ENCODE results near the gene MT4. TPM values are rescaled to one million over a fixed set of nuclear protein-coding genes. Genes with fewer than 3 reads are reported as not detected.

The MT4 gene
- polyA plus RNA-seq, 1 of the 3 experiments (the other 2 are of a cell fraction): not detected

GRCh38 chr16:56604966-56605365 is 40.1 kb downstream of the MT4 start:
- Histone ChIP-seq H2AFZ (ENCODE audit: low read depth) (no peak overlapping the region), H3K4me2 (no peak overlapping the region), H3K9me2 (no peaks in the 10 kb centered on the region), H3K36me3 (replicated peaks in 1 of 2; ENCODE audit: control insufficient read depth in 1 of 2, insufficient read depth in 2 of 2, low read length in 1 of 2) (no peaks in the 10 kb centered on the region), H3F3A (replicated peaks; ENCODE audit: insufficient read depth) (peaks cover 46% of the 10 kb centered on the region), H3K9ac (no peak overlapping the region), H3K27ac (ENCODE audit: low read depth in 2 of 2, low read length in 1 of 2) (0 out of 4 replicates have a peak overlapping the region, but pooled peaks of 1 of the 2 experiments have one; percentile 96), H3K9me3 (no peaks in the 10 kb centered on the region), H3K79me2 (ENCODE audit: insufficient read depth) (peaks cover 13% of the 10 kb centered on the region), H3K4me1 (ENCODE audit: control insufficient read depth in 1 of 2, insufficient read depth in 2 of 2, low read depth in 1 of 2, low read length in 1 of 2) (peaks cover 20 to 32% of the 10 kb centered on the region in 2 experiments; a peak in 3 of 4 replicates), H3K4me3 (ENCODE audit: low read depth in 2 of 2, low read length in 1 of 2) (no peak overlapping the region), H4K20me1 (ENCODE audit: insufficient read depth) (no peaks in the 10 kb centered on the region; the same call in 1 of the 2 replicates), H3K27me3 (ENCODE audit: insufficient read depth) (no peaks in the 10 kb centered on the region)
- TF ChIP-seq MEF2A (IDR thresholded peaks at IDR 0.05; ENCODE audit: borderline replicate concordance, low read depth): no peak
- CTCF ChIA-PET: interaction anchor here (0.6 to 8.2 kb wide), 8 partner anchors 14 to 535 kb away, joined by 3 to 138 read pairs (median 4); no protein-coding TSS in a partner anchor
- 97% methylated on average over 4 of the region's 4 CpGs for WGBS (ENCODE audit: low lambda C conversion rate)
- DNase-seq: no peak
- POLR2A ChIA-PET: no interaction called here

GRCh38 chr16:56605475-56605874 is 40.6 kb downstream of the MT4 start:
- Histone ChIP-seq H3F3A (replicated peaks; ENCODE audit: insufficient read depth) (peaks cover 51% of the 10 kb centered on the region), H3K79me2 (ENCODE audit: insufficient read depth) (peaks cover 18% of the 10 kb centered on the region), H3K4me2 (0 out of 2 replicates have a peak overlapping the region, but pooled peaks have one; percentile 88), H3K27ac (ENCODE audit: low read depth in 2 of 2, low read length in 1 of 2) (peak overlapping the region in 1 of 2 experiments; percentile 96; a peak in 3 of 4 replicates), H4K20me1 (ENCODE audit: insufficient read depth) (no peaks in the 10 kb centered on the region; the same call in 1 of the 2 replicates), H3K9me2 (no peaks in the 10 kb centered on the region), H3K27me3 (ENCODE audit: insufficient read depth) (no peaks in the 10 kb centered on the region), H2AFZ (ENCODE audit: low read depth) (no peak overlapping the region), H3K9me3 (no peaks in the 10 kb centered on the region), H3K4me3 (ENCODE audit: low read depth in 2 of 2, low read length in 1 of 2) (no peak overlapping the region), H3K4me1 (ENCODE audit: control insufficient read depth in 1 of 2, insufficient read depth in 2 of 2, low read depth in 1 of 2, low read length in 1 of 2) (peaks cover 25 to 36% of the 10 kb centered on the region in 2 experiments; a peak in 3 of 4 replicates), H3K36me3 (replicated peaks in 1 of 2; ENCODE audit: control insufficient read depth in 1 of 2, insufficient read depth in 2 of 2, low read length in 1 of 2) (no peaks in the 10 kb centered on the region), H3K9ac (no peak overlapping the region)
- WGBS (ENCODE audit: low lambda C conversion rate): 88% methylated on average over 1 of the region's 1 CpG
- CTCF ChIA-PET: interaction anchor here (1.1 to 8.2 kb wide), 7 partner anchors 13 to 185 kb away, joined by 3 to 138 read pairs (median 4); no protein-coding TSS in a partner anchor
- TF ChIP-seq USF1 (IDR thresholded peaks at IDR 0.05; ENCODE audit: borderline replicate concordance, low read depth): no peak
- no peak for TF ChIP-seq REST (IDR thresholded peaks at IDR 0.05; ENCODE audit: low read depth, low read length)
- TF ChIP-seq ELF1 (IDR thresholded peaks at IDR 0.05): no peak
- TF ChIP-seq JUND (IDR thresholded peaks at IDR 0.05): no peak
- no peak for TF ChIP-seq EZH2phosphoT487 (IDR thresholded peaks at IDR 0.05; ENCODE audit: borderline replicate concordance, low read depth)
- no peak for TF ChIP-seq PBX3 (IDR thresholded peaks at IDR 0.05)
- no peak for TF ChIP-seq RFX5 (IDR thresholded peaks at IDR 0.05; ENCODE audit: low read length)
- TF ChIP-seq YY1 (IDR thresholded peaks at IDR 0.05; ENCODE audit: low read depth): no peak
- TF ChIP-seq TEAD4 (IDR thresholded peaks at IDR 0.05; ENCODE audit: borderline replicate concordance, insufficient read depth): no peak
- DNase-seq: no peak
- POLR2A ChIA-PET: no interaction called here
